NAMALWA (cell line): ENCODE data around the gene AXIN1.
"Not testable (repeated sequence)": the region's sequence is repeated elsewhere in the genome, so short reads cannot be mapped to it uniquely, and the experiment has no call there.

Experiments
- DNase-seq: peaks from one replicate; pipeline ENCODE4 v3.0.0-alpha.2; 2015; ENCODE audit warnings: low spot score

Gene AXIN1

GRCh38 chr16:351804-352520 lies 561 bp downstream of the AXIN1 start:
- peak; percentile 30 for DNase-seq

GRCh38 chr16:350203-350602 lies 2.3 kb downstream of the AXIN1 start:
- no peak for DNase-seq

DNA sequence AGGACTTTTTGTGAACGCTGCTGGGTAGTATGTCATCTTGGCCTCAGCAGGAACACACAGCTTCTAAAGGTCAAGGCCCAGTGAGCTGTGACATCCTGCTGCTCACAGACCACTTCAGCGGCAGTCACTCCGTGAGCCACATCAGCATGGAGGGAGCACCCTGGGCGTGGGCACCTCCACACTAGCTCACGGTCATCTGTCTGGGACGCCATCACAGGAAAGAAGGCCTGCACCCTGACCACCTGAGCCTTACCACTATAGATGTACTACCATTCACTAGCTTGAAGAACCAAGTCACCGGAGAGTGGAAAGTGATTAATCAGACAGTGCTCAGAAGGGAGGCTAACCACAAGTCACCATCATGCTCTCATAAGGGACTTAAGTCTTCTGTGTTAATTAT lies 3.3 kb downstream of the AXIN1 start:
- no peak for DNase-seq

DNA sequence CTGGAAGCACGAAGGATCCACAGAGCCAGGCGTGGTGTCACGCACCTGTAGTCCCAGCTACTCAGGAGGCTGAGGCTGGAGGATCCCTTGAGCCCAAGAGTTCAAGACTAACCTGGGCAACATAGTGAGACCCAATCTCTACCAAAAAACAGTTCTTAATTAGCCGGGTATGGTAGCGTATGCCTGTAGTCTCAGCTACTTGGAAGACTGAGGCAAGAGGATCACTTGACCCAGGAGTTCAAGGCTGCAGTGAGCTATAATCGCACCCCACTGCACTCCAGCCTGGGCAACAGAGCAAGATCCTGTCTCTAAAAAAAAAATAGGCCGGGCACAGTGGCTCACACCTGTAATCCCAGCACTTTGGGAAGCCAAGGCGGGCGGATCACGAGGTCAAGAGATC lies 4.0 kb downstream of the AXIN1 start:
- DNase-seq: not testable (repeated sequence)

- no peak for DNase-seq
These were observed 5.3 kb downstream of the AXIN1 start for GRCh38 chr16:347203-347602.

- DNase-seq: no peak
These were observed 5.9 kb downstream of the AXIN1 start for GRCh38 chr16:346587-346986.

DNA sequence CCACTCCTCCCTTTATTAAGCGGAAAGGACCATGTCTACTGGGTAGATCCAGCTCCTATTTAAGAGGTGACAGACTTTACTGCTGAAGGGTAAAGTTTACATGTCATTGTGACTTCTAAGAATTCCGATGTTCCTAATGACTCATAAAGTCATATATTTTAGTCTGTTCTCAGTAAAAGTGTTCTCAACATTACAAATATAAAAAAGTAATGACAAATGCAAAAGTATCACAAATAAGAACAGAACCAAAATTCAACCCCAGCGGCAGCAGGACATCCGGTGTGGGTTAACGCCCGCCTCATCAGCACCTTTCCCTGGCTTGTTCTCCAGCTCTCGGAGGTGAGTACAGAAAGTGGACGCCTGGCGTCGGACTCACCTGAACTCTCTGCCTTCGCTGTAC lies 6.8 kb downstream of the AXIN1 start:
- DNase-seq: no peak

DNA sequence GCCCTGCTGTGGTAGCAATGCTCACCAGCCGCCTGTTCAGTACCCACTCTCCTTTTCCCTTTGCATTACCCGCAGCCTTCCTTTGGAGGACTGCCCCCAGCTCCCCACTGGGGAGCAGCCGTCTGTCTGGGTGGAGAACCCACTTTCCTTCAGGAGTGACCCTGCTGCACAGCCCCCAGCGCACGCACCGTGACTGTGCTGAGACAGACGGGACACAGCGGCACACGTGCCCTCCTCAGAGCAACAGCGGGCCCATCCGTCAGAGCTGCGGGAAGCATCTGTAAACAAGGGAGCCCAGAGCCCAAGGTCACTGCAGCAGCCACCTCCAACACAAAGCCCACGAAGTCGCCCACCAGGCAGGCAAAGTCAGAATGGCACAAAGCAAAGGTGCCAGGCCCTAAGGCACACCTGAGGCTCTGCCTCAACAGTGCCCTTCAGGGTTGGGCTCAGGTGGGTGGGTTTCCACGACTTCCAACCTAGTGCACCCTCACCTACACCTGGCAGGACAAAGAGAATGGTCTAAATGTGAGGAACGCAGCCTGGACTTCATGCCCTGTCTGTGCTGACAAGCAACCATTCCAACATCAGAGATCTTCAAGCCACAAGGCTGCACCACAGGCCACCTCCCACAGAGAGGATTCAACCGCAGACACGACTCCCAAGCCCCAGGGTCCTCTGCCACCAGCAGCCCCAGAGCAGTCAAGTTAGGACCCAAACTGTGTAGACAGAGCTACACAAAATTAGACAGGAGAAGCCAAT lies 9.9 kb downstream of the AXIN1 start:
- DNase-seq: no peak

DNA sequence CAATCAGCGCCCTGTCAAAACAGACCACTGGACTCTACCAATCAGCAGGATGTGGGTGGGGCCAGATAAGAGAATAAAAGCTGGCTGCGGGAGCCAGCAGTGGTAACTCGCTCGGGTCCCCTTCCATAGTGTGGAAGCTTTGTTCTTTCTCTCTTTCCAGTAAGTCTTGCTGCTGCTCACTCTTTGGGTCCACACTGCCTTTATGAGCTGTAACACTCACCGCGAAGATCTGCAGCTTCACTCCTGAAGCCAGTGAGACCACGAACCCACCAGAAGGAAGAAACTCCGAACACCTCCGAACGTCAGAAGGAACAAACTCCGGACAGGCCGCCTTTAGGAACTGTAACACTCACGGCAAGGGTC lies 10.6 kb downstream of the AXIN1 start:
- DNase-seq: not testable (repeated sequence)

- DNase-seq: not testable (repeated sequence)
These were observed 11.2 kb downstream of the AXIN1 start for GRCh38 chr16:341095-341973.

DNA sequence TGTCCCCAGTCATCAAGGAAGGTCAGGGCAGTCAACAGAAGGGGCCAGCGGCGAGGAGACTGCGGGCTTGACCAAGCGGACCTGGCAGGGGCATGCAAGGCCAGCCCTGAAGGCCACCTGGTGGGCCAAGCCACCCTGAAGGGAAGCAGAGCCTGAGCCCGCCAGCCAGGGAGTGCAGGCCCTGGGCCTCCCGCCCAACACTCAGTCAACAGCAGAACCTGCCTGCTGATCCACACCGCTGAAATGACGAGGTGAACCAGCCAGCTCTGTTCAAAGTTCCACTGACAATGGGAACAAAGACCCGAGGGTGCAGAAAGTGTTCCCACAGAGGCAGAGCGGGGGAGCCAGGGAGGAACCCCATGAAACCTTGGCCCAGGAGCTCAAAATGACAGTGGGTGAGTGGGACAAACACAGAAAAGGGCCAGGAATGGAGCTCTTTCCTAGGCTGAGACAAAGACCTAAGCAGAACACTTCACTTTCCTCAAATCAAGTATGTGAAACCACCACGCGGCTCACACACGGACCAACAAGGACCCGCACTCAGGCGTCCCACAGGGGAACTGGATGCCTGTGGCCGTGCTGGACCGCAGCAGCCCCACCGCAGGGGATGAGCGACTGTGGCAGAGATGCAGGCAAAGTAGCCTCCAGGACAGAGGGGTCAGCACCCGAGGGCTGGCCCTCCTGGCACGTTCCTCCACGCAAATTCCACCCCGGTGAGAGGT lies 12.0 kb downstream of the AXIN1 start:
- no peak for DNase-seq

GRCh38 chr16:339680-340079 lies 12.8 kb downstream of the AXIN1 start:
- DNase-seq: no peak

DNA sequence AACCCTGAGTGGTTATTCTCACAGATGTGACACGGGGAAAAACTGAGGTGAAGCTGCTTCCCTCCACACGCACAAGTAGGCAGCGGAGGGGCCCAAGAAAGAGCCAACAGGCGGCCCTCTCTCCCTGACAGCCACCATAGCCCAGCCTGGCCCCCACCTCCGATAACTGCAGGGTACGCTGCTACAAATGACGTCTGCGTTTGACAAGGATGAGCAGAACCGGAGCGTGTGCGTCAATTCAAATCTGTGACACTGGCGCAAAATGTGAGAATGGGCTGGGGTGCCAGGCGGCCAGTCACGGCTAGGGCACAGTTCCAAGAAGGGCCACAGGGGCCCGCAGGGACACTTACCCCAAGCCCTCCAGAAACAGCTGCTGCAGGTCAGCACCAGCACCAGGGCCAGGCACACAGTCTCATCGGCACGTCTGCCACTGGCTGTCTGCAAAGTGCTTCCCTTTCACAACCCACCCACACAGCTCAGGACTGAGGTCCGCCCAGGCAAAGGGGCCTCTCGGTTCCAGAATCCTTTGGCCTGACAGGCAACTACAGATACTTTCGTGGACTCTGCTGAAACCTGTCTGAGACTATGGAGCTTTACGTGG lies 14.4 kb downstream of the AXIN1 start:
- DNase-seq: no peak

DNA sequence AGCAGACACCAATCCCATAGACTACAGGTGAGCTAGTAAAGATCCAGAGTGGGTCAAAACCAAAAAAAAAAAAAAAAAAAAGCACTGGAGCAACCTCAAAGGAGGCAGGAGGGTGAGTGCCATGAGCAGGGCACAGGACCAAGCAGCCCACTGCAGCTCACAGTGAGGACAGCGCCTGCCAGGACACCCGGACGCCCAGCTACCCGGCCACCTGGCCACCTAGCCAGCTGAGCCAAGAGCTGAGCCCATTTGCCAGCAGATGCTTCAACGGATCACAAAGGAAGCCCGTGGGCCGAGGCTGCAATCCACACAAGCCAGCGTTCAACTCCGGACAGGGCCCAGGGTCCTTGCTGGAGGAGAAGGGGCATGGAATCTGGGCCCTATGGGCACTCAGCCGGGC lies 15.1 kb downstream of the AXIN1 start:
- DNase-seq: no peak

DNA sequence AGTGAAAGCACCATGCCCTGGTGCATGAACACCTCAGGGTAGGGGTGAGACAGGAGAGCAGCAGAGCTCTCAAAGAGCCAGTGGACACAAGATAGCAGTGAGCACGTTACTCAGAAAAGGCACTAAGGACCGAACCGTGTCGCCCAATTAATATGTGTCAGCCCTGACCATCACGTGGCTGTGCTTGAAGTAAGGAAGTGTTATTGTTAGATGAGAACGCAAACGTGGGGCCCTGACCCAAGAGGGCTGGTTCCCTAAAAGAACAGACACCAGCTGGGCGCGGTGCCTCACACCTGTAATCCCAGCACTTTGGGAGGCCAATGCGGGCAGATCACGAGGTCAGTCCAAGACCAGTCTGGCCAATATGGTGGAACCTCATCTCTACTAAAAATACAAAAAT lies 16.3 kb downstream of the AXIN1 start:
- no peak for DNase-seq

GRCh38 chr16:334861-335632 lies 17.5 kb downstream of the AXIN1 start:
- DNase-seq: not testable (repeated sequence)

- not testable (repeated sequence) for DNase-seq
These were observed 18.2 kb downstream of the AXIN1 start for GRCh38 chr16:334164-334832.

DNA sequence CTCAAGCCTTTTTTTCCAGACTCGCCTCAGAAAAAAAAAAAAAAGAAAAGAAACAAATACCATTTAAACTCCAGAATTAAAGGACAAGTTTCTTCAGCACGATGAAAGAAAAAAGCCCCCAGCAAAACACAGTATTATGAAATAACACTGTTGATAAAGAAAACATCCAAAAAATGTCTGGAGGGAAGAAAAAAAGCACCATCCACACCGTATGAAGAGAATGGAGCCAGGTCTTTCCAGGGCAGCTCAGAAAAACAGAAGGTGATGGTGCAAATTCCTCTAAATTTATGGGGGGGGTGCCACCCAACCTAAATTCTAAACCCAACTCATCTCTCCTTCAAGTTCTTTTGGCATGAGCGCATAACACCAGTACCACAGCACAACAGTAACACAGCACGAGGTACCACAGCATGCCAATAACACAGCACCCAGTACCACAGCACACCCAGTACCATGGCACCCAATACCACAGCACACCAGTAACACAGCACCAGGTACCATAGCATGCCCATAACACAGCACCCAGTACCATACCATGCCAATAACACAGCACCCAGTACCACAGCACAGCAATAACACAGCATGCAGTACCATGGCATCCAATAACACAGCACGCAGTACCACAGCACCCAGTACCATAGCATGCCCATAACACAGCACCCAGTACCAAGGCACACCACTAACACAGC lies 19.0 kb downstream of the AXIN1 start:
- no peak for DNase-seq

DNA sequence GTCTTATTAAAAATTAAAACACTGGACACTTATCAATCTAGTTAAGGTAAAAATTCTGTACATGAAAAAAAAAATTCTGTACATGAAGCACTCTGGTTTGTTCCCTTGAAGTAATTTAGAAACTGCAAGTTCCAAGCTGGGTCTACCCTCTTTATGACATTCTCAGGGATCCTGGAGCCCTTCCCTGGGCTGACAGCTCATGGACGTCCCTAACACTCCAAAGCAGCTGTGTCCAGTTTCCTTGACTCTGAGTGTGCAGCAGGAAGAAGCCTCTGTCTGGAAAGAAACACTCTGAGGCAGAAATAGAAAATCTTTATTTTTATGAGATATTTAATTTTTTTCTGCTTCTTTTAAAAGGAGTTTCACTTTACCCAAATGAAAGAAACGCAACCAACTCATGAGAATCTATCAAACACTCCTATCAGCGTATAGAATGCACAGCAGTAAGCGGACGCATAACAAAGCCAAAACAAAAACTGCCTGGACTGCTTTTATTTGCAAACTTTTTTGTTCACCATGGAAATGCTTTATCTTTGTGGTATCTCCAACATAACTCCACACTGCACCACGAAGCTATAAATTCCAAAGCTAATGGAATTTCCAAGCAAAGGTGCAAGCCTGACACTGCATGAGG lies 21.2 kb downstream of the AXIN1 start:
- not testable (repeated sequence) for DNase-seq
